Measurements from ENCODE around the gene TBC1D3.
"Not testable (repeated sequence)": the region's sequence is repeated elsewhere in the genome, so short reads cannot be mapped to it uniquely, and the experiment has no call there.

DNA sequence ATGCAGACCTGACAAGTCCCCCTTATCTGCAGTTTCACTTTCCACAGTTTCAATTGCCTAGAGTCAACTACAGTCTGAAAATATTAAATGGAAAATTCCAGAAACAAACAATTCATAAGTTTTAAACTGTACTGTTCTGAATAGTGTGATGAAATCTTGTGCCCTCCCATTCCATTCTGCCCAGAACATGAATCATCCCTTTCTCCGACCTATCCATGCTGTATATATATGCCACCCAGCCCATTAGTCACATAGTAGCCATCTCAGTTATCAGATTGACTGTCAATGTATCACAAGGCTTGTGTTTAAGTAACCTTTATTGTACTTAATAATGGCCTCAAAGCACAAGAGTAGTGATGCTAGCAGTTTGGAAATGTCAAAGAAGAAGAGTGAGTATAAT is 40.4 kb upstream of the TBC1D3 start:
- not testable (repeated sequence) for TF ChIP-seq POLR2A (IDR thresholded peaks at IDR 0.05)
- TF ChIP-seq, protein P1, sequence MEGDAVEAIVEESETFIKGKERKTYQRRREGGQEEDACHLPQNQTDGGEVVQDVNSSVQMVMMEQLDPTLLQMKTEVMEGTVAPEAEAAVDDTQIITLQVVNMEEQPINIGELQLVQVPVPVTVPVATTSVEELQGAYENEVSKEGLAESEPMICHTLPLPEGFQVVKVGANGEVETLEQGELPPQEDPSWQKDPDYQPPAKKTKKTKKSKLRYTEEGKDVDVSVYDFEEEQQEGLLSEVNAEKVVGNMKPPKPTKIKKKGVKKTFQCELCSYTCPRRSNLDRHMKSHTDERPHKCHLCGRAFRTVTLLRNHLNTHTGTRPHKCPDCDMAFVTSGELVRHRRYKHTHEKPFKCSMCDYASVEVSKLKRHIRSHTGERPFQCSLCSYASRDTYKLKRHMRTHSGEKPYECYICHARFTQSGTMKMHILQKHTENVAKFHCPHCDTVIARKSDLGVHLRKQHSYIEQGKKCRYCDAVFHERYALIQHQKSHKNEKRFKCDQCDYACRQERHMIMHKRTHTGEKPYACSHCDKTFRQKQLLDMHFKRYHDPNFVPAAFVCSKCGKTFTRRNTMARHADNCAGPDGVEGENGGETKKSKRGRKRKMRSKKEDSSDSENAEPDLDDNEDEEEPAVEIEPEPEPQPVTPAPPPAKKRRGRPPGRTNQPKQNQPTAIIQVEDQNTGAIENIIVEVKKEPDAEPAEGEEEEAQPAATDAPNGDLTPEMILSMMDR (IDR thresholded peaks at IDR 0.05), result not testable (repeated sequence)

All from esophagus squamous epithelium (tissue), 4 donors.